OCI-LY7 (cell line): ENCODE results near the gene NAA15. TPM values are rescaled to one million over a fixed set of nuclear protein-coding genes. Genes with fewer than 3 reads are reported as not detected.

Experiments
- BruUV-seq: library from RNA; stranded (reverse); fragments of 400-500 nt; replicated peaks from 2 replicates; lab custom pipeline; 2021; lab: Mats Ljungman, UMichigan
- CTCF ChIA-PET: fragments of 300-600 bp; sonication (Branson Sonifier 250); formaldehyde crosslinking; loops from one replicate; lab custom pipeline; 2022; ENCODE audit warnings: antibody characterized with exemption; ENCODE audit not compliant: unreplicated experiment; lab: Charles Lee
- POLR2A ChIA-PET: fragments of 300-600 bp; sonication (Branson Sonifier 250); formaldehyde crosslinking; loops from one replicate; lab custom pipeline; 2022; ENCODE audit warnings: antibody characterized with exemption; lab: Charles Lee
- DNase-seq: peaks from one replicate; pipeline ENCODE4 v3.0.0-alpha.2; 2015; ENCODE audit warnings: low spot score
- H2AFZ ChIP-seq: fragments of 200-600 bp; sonication (generic), shearing (Covaris generic); 2 replicates; pipeline ENCODE4 v1.6.1; 2014; ENCODE audit warnings: mild to moderate bottlenecking, antibody characterized with exemption, low read length, moderate library complexity
- H3K27ac ChIP-seq: fragments of 200-600 bp; sonication (generic); 2 replicates; pipeline ENCODE4 v1.5.1; 2014; ENCODE audit warnings: mixed run types, low read depth, mild to moderate bottlenecking, moderate library complexity, low read length, inconsistent platforms; ENCODE audit not compliant: poor library complexity, severe bottlenecking
- H3K36me3 ChIP-seq: fragments of 200-600 bp; sonication (generic); 2 replicates; pipeline ENCODE4 v1.6.1; 2014; ENCODE audit warnings: mild to moderate bottlenecking, antibody characterized with exemption, low read length, moderate library complexity, mixed read lengths; ENCODE audit not compliant: insufficient read depth
- H3K4me1 ChIP-seq: fragments of 200-600 bp; sonication (generic); 2 replicates; pipeline ENCODE4 v1.5.1; 2014; ENCODE audit warnings: mild to moderate bottlenecking, low read length; ENCODE audit not compliant: insufficient read depth, poor library complexity, severe bottlenecking
- H3K4me2 ChIP-seq: fragments of 200-600 bp; sonication (generic); 2 replicates; pipeline ENCODE4 v1.6.1; 2014; ENCODE audit warnings: mild to moderate bottlenecking, low read length
- H3K4me3 ChIP-seq: fragments of 200-600 bp; sonication (generic); 2 replicates; pipeline ENCODE4 v1.5.1; 2014; ENCODE audit warnings: mild to moderate bottlenecking, low read depth, low read length; ENCODE audit not compliant: poor library complexity, severe bottlenecking
- H3K79me2 ChIP-seq: fragments of 200-600 bp; sonication (generic); 2 replicates; pipeline ENCODE4 v1.6.1; 2016; ENCODE audit warnings: low read depth, mild to moderate bottlenecking, low read length, moderate library complexity, mixed read lengths; ENCODE audit not compliant: insufficient read depth
- H3K9me2 ChIP-seq: fragments of 200-600 bp; sonication (generic); 2 replicates; pipeline ENCODE4 v1.6.1; 2016; ENCODE audit warnings: mild to moderate bottlenecking, low read length, mixed read lengths; ENCODE audit not compliant: insufficient read depth
- H3K9me3 ChIP-seq: fragments of 200-600 bp; sonication (generic); 2 replicates; pipeline ENCODE4 v1.6.1; 2014; ENCODE audit warnings: mild to moderate bottlenecking, mixed run types, low read length, mixed read lengths
- H4K20me1 ChIP-seq: fragments of 200-600 bp; sonication (generic); 2 replicates; pipeline ENCODE4 v1.6.1; 2014; ENCODE audit warnings: mild to moderate bottlenecking, antibody characterized with exemption, low read length, moderate library complexity, mixed read lengths; ENCODE audit not compliant: insufficient read depth
- EZH2phosphoT487 ChIP-seq: fragments of 200-600 bp; sonication (generic); IDR thresholded peaks from 2 replicates; pipeline ENCODE4 v1.6.1; 2018; ENCODE audit warnings: low read depth, borderline replicate concordance, mild to moderate bottlenecking, mixed run types, antibody characterized with exemption, low read length, moderate library complexity, mixed read lengths
- intact Hi-C: fragments of 100-400 bp; cut with micrococcal nuclease; formaldehyde crosslinking; loops from one replicate; pipeline ENCODE4 v1.10.0; 2022; ENCODE audit not compliant: unreplicated experiment
- total RNA-seq, 2 experiments: library from RNA; depleted of rRNA in 1 of 2; stranded (reverse); fragments of >200 nt in 1 of 2; shearing (Covaris generic) in 1 of 2; gene quantifications; 2 replicates each; pipeline ENCODE4 v1.2.3, GENCODE V29; 2014 to 2022
- TF ChIP-seq, protein P1 (sequence below): fragments of 200-600 bp; sonication (generic); conservative IDR thresholded peaks from 2 replicates; pipeline ENCODE4 v1.5.1; 2014; ENCODE audit warnings: mild to moderate bottlenecking, antibody characterized with exemption, low read length, moderate library complexity, mixed read lengths

NAA15 gene
- total RNA-seq, 2 experiments from 2014 or later = 45.3 to 95.9 TPM

DNA sequence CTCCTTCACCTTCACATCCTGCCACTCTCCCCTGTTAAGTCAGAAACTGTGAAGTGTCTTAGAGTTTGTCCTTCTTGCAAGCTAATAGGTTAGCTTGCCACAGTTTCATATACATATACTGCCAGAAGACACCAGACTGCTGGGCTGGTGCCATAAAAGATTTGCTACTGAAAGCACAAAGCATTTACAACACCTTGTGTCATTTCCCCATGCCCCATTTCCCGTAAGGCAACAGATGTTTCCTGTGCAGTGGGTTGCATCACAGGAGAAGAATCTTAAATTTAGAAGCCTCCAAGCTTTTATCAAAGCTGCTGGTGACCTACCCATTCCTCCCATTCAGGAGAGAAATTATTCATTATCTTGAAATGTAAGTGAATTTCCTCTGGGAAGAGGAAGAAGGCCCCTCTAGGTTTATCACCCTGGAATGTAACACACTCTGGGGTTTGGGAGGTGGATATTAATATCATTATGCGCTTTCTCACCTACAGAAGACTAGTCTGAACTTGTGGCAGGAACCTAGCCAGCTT lies 118.1 kb downstream of the NAA15 start:
- Histone ChIP-seq H3K36me3 (peaks cover 32% of the 10 kb centered on the region), H2AFZ (no peak overlapping the region), H3K9me3 (no peaks in the 10 kb centered on the region; the same call in 1 of the 2 replicates), H3K27ac (no peak overlapping the region), H4K20me1 (no peaks in the 10 kb centered on the region), H3K79me2 (no peaks in the 10 kb centered on the region), H3K4me3 (no peak overlapping the region), H3K4me1 (peaks cover 5% of the 10 kb centered on the region), H3K4me2 (no peak overlapping the region), H3K9me2 (no peaks in the 10 kb centered on the region)
- peak; percentile 21 for DNase-seq
- ChIA-PET CTCF (interaction anchor here (0.5 to 0.8 kb wide), 2 partner anchors 10 to 377 kb away, joined by 3 read pairs; no protein-coding TSS in a partner anchor), POLR2A (interaction anchor here (0.9 to 1.6 kb wide), 3 partner anchors 41 to 242 kb away, joined by 3 to 4 read pairs (median 3); partner anchors contain the start of genes ELF2 and SETD7)
- intact Hi-C loops = loop anchor here (2.0 to 5.0 kb wide), 2 partner anchors 15 to 238 kb away; no protein-coding TSS in a partner anchor
- TF ChIP-seq, protein P1, sequence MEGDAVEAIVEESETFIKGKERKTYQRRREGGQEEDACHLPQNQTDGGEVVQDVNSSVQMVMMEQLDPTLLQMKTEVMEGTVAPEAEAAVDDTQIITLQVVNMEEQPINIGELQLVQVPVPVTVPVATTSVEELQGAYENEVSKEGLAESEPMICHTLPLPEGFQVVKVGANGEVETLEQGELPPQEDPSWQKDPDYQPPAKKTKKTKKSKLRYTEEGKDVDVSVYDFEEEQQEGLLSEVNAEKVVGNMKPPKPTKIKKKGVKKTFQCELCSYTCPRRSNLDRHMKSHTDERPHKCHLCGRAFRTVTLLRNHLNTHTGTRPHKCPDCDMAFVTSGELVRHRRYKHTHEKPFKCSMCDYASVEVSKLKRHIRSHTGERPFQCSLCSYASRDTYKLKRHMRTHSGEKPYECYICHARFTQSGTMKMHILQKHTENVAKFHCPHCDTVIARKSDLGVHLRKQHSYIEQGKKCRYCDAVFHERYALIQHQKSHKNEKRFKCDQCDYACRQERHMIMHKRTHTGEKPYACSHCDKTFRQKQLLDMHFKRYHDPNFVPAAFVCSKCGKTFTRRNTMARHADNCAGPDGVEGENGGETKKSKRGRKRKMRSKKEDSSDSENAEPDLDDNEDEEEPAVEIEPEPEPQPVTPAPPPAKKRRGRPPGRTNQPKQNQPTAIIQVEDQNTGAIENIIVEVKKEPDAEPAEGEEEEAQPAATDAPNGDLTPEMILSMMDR = no peak
- no peak for TF ChIP-seq EZH2phosphoT487
- no TSS peak for BruUV-seq

DNA sequence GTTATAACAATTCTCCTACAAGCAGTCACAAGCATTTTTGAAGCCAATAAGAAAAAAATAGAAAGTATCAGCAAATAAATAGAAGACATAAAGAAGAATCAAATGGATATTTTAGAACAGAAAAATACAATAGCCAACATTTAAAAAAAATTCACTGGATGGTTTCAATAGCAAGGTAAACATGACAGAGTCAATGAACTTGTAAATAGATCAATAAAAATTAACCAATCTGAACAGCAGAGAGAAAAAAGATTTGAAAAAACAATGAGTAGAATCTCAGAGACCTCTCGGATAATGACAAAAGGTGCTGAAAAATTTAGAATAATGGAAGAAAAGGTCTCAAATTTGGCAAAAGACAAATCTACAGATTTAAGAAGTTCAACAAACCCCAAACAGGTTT lies 119.3 kb downstream of the NAA15 start:
- peaks cover 5% of the 10 kb centered on the region for H3K4me1 ChIP-seq
- no peak overlapping the region for H2AFZ ChIP-seq
- H3K27ac ChIP-seq = no peak overlapping the region
- BruUV-seq = no TSS peak
- TF ChIP-seq, protein P1 = no peak
- no peak for TF ChIP-seq EZH2phosphoT487
- H3K36me3 ChIP-seq = peaks cover 22% of the 10 kb centered on the region
- H3K4me3 ChIP-seq = no peak overlapping the region
- ChIA-PET CTCF (no interaction called here), POLR2A (no interaction called here)
- no peak for DNase-seq
- H3K9me2 ChIP-seq = no peaks in the 10 kb centered on the region
- H3K79me2 ChIP-seq = no peaks in the 10 kb centered on the region
- intact Hi-C loops = no loop called here
- H3K4me2 ChIP-seq = no peak overlapping the region
- H3K9me3 ChIP-seq = no peaks in the 10 kb centered on the region; the same call in 1 of the 2 replicates
- no peaks in the 10 kb centered on the region for H4K20me1 ChIP-seq

DNA sequence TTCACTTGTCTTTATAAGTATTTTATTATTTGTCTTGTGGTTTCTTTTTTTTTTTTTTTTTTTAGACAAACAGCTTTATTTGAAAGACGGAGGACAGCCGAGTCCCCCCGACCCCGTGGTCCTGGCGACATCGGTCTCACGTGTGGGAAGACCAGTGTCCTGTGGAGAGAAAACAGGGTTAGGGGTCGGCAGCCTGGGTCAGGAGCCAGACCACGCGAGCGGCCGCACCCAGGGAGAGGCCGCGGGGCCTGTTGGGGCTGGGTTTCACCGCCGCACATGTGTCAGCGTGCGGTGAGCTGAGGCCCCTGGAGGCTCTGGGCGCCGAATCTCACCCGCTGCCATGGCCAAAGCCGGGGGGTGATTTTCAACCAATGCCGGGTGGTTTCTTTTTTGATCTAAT lies 134.8 kb downstream of the NAA15 start:
- no peak overlapping the region for H3K4me3 ChIP-seq
- H4K20me1 ChIP-seq = no peaks in the 10 kb centered on the region
- no peak overlapping the region for H2AFZ ChIP-seq
- H3K27ac ChIP-seq = no peak overlapping the region
- DNase-seq = no peak
- no peaks in the 10 kb centered on the region for H3K79me2 ChIP-seq
- H3K4me1 ChIP-seq = no peaks in the 10 kb centered on the region
- H3K36me3 ChIP-seq = peaks cover 32% of the 10 kb centered on the region
- no peaks in the 10 kb centered on the region for H3K9me2 ChIP-seq
- ChIA-PET CTCF (interaction anchor here (0.6 kb wide), 1 partner anchor 681 kb away, joined by 3 read pairs; no protein-coding TSS in a partner anchor), POLR2A (interaction anchor here (0.6 to 2.6 kb wide), 4 partner anchors 16 to 68 kb away, joined by 3 to 8 read pairs (median 4); no protein-coding TSS in a partner anchor)
- no TSS peak for BruUV-seq
- H3K9me3 ChIP-seq = peaks cover 31% of the 10 kb centered on the region; the same call in 1 of the 2 replicates
- H3K4me2 ChIP-seq = no peak overlapping the region
- intact Hi-C loops = no loop called here
- TF ChIP-seq, protein P1 = no peak
- TF ChIP-seq EZH2phosphoT487 = no peak
